GM19025 (cell line): ENCODE results near the gene DENND1B.
A peak's percentile ranks its signal among the peaks of the same experiment; 100 is the strongest.
"Not testable (repeated sequence)": the region's sequence is repeated elsewhere in the genome, so short reads cannot be mapped to it uniquely, and the experiment has no call there.

Source experiments
- ATAC-seq: cut with Tn5 transposase; IDR thresholded peaks from one replicate; pipeline ENCODE4 v1.9.1; 2021; ENCODE audit warnings: mild to moderate bottlenecking, low read depth, moderate library complexity; ENCODE audit not compliant: unreplicated experiment

Gene DENND1B

GRCh38 chr1:197787056-197787455, 11.8 kb upstream of the DENND1B start:
- no peak for ATAC-seq

GRCh38 chr1:197786280-197786679, 11.0 kb upstream of the DENND1B start:
- ATAC-seq = no peak

- no peak for ATAC-seq
Observed at GRCh38 chr1:197783510-197783948, 8.2 kb upstream of the DENND1B start.

- ATAC-seq = no peak
Observed at GRCh38 chr1:197782722-197783360, 7.6 kb upstream of the DENND1B start.

GRCh38 chr1:197781968-197782721, 6.9 kb upstream of the DENND1B start:
- ATAC-seq = no peak

GRCh38 chr1:197779921-197780320, 4.6 kb upstream of the DENND1B start:
- ATAC-seq = no peak

- ATAC-seq = no peak
Observed at GRCh38 chr1:197778366-197778945, 3.2 kb upstream of the DENND1B start.

GRCh38 chr1:197776351-197777105, 1.2 kb upstream of the DENND1B start:
- no peak for ATAC-seq

- ATAC-seq = peak; percentile 39
Observed at GRCh38 chr1:197774466-197775281, 606 bp downstream of the DENND1B start.

- ATAC-seq = no peak
Observed at GRCh38 chr1:197773856-197774255, 1.4 kb downstream of the DENND1B start.

- ATAC-seq = no peak
Observed at GRCh38 chr1:197771904-197772556, 3.2 kb downstream of the DENND1B start.

- ATAC-seq = no peak
Observed at GRCh38 chr1:197771386-197771785, 3.9 kb downstream of the DENND1B start.

GRCh38 chr1:197770243-197770642, 5.0 kb downstream of the DENND1B start:
- no peak for ATAC-seq

GRCh38 chr1:197769287-197769686, 6.0 kb downstream of the DENND1B start:
- ATAC-seq = no peak

- no peak for ATAC-seq
Observed at GRCh38 chr1:197768014-197768805, 7.1 kb downstream of the DENND1B start.

GRCh38 chr1:197763769-197764168, 11.5 kb downstream of the DENND1B start:
- ATAC-seq = no peak

- no peak for ATAC-seq
Observed at GRCh38 chr1:197763307-197763706, 12.0 kb downstream of the DENND1B start.

GRCh38 chr1:197761654-197762053, 13.6 kb downstream of the DENND1B start:
- no peak for ATAC-seq

- ATAC-seq = not testable (repeated sequence)
Observed at GRCh38 chr1:197755553-197755952, 19.7 kb downstream of the DENND1B start.
